Measurements from ENCODE around the gene JPT2. TPM values are rescaled to one million over a fixed set of nuclear protein-coding genes. Genes with fewer than 3 reads are reported as not detected.

The JPT2 gene, protein sequence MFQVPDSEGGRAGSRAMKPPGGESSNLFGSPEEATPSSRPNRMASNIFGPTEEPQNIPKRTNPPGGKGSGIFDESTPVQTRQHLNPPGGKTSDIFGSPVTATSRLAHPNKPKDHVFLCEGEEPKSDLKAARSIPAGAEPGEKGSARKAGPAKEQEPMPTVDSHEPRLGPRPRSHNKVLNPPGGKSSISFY
- polyA plus RNA-seq, result 10 to 100 TPM; 17.9 to 24.9 (median 19.9) TPM

DNA sequence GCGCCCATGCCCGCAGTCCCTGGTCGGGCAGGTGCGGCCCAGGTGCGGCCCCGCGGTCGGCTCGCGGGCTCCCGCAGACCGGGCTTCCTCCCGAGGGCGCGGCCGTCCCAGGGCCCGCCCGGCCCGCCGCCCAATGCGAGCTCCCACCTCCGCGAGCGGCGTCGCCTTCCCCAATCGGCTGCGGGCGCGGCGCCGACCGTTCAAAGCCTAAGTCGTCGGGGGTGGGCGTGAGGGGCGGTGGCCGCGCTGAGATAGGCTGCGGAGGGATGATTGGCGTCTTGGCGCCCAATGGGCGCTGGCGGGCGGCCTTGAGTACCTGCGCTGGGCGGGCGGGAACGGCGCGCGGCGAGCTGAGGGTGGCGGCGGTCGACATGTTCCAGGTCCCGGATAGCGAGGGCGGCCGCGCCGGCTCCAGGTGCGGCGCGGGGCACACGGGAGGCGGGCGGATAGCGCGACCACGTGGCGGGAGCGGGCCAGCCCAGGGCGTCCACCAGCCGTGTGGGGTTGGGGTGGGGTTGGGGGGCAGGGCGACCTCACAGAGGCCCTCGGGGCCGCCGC is at the start of gene JPT2:
Gene JPT2 (plus strand): TSS at position 338 of the 558 bp plus-strand sequence. CDS start 34 bp downstream, at position 372.
- no peak within 1 kb of the TSS for H3K27ac ChIP-seq (ENCODE audit: low read depth, low read length)
- 0 to 1% (median 0%) methylated on average over 76 to 79 of the region's 79 CpGs for WGBS, 3 donors

DNA sequence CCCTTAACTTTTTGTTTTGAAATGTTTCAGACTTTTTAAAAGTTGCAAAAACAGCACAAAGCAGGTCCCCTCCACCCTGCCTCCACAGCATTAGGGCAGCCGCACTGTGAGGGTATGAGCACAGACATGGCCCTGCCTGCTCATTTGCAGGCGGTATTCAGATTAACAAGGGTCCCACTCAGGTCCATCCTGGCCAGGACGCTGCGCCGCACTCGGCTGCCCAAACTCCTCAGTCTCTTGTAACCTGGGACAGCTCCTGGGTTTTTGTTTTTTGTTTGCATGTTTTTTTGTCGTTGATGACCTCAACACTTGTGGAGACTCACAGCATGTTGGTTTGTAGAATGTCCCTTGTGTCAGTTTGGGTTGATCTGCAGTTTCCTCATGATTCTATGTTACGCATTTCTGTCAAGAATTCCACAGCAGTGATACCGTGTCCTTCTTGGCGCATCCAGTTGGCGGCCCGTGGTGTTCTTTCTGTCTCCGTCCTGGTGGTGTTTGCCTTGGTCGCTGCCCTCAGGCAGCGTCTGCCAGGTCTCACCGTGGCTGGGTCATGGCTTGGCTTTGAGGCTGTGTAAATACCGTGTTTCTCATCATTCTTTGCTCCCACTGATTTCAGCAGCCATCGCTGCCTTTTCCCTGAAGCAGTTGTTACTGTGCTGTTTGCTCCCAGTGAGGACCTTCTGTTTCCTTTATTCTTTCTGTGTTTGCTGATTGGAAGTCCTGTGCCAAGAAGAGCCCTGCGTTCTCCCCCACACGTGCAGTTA is 47.4 kb upstream of the JPT2 start:
- 85 to 91% (median 89%) methylated on average over 20 of the region's 20 CpGs for whole genome bisulfite sequencing, 3 donors
- H3K27ac ChIP-seq (ENCODE audit: low read depth, low read length), result no peak overlapping the region

DNA sequence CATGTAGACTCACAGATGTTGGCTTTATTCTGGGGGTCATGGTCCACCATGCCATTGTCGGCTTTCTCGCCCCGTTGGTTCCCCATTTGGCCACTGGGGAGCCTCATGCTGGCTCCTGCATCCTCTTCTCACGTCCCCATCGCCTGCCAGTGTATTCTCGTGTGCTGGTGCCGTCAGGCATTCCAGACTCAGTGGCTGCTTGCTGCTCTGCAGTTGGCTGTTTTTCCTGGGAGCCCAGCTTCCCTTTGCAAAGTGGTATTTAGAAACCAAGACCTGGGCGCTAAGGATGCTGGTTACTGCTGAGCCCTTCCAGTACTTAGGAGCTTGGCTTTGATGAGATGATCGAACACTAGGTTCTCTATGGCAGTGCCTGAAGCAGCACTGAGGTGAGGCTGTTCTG is 46.8 kb upstream of the JPT2 start:
- H3K27ac ChIP-seq (ENCODE audit: low read depth, low read length), result no peak overlapping the region
- whole genome bisulfite sequencing, 3 donors, result 88 to 93% (median 90%) methylated on average over 9 of the region's 9 CpGs

DNA sequence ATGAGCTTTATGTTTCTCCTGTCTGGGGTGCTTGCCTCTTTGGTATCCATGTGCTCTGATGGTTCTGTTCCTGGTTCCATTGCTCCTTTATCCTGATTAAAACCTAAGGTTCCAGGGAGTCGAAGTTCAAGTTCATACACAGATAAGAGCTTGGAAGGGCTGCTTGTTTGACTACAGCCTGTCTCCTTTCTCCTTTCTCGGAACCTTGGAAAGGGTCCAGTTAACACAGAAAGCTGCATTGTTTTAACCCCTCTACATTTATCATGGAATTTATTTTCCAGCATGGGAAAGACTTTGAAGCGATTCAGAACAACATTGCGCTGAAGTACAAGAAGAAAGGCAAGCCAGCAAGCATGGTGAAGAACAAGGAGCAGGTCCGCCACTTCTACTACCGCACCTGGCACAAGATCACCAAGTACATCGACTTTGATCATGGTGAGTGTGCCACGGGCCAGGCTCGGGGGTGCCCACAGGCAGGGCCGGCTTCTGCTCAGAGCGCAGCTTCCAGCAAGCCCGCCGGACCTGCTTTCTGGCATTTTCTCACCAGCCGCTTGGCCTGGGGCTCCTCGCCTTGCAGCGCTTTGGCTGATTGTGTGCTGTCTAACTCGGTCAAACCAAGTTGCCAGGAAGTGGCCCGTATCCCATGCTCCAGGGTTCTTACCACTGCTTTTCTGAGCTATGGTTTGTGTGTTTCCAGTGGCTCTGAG is 46.0 kb upstream of the JPT2 start:
- no peak overlapping the region for H3K27ac ChIP-seq (ENCODE audit: low read depth, low read length)
- WGBS, 3 donors, result 48 to 94% (median 87%) methylated on average over 18 of the region's 18 CpGs

DNA sequence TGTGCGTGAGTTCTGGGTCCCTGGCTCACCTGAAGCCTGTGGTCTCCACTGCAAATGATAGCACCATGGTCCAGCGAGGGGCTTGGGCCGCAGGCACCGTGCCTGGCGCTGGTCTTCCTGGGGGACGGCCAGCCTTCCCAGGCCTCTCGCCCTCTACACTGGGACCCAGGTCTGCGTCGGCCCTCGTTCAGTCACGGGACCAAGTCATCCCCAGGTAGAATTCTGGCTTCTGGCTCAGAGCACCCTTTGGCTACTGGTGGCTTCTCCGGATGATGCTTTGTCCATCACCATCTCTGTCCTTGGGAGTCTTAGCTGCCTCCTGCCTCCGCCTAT is 45.5 kb upstream of the JPT2 start:
- no peak overlapping the region for H3K27ac ChIP-seq (ENCODE audit: low read depth, low read length)
- WGBS, 3 donors, result 96 to 98% (median 97%) methylated on average over 13 of the region's 13 CpGs

DNA sequence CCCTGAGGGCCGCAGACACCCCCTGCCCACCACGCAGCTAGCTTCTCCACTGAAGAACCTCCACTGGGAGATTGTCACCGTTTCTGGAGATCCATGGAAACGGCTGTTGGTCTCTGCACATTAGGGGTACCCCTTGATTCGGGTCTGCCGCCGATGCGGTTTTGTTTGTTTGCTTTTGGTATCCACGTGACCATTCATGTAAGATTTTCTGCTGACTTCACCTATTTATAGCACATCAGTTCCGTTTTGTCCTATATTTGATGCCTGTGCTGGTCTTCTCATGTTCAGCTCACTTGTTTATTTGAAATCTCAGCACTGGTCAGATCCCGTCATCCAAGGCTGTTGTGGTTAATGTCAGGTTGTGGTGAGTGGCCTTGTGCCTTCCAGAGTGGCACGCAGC is 44.8 kb upstream of the JPT2 start:
- 90 to 93% (median 92%) methylated on average over 12 of the region's 12 CpGs for WGBS, 3 donors
- no peak overlapping the region for H3K27ac ChIP-seq (ENCODE audit: low read depth, low read length)

DNA sequence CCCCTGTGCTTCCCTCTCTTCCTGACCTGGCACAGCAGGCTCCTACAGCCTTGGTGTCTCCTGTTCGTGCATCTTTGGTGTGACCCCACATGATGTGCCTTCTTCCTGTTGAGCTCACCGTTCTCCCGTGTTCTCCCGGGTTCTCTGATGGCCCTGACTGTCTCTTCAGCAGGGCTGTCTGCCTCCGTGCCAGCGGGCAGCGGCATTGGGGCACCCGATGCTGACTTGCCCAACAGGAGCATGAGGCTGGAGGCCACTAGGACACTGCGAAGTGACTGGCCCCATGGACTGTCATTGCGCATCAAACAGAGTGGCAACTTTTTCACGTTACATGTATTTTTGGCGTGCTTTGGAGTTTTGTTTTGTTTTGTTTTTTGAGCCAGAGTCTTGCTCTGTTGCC is 43.5 kb upstream of the JPT2 start:
- WGBS, 3 donors, result 94 to 97% (median 97%) methylated on average over 12 of the region's 12 CpGs
- no peak overlapping the region for H3K27ac ChIP-seq (ENCODE audit: low read depth, low read length)

DNA sequence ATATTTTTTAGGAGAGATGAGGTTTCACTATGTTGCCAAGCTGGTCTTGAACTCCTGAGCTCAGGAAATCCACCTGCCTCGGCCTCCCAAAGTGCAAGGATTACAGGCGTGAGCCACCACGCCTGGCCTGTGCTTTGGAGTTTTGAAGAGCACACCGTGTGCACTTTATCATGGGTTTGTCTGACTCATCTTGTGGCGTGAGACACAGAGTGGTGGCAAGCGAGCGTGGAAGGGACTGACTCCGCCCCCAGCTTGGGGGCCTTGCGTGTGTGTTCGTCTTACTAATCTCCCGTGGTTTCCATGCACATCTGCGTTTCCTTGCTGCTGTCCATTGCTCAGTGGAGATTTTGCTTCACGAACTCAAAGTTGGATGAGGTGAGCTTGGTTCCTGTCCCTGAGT is 43.0 kb upstream of the JPT2 start:
- 90 to 95% (median 92%) methylated on average over 13 of the region's 13 CpGs for WGBS, 3 donors
- no peak overlapping the region for H3K27ac ChIP-seq (ENCODE audit: low read depth, low read length)

DNA sequence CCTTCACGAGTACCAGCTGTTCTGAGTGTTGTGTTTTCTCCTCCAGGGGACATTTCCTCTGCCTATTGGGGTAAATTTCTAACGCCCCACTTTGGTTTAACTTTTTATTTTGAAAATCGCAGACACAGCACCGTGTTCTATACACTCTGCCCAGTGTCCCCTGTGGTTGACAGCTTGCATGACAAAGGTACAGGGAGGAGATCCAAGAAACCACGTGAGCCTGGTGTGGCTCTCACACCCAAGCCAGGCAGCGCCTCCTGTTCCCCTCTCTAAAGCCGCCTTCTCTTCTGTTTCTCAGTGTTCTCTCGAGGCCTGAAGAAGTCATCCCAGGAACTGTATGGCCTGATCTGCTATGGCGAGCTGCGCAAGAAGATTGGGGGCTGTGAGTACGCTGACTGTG is 40.6 kb upstream of the JPT2 start:
- 88 to 93% (median 89%) methylated on average over 11 of the region's 11 CpGs for WGBS, 3 donors
- H3K27ac ChIP-seq (ENCODE audit: low read depth, low read length), result no peak overlapping the region

DNA sequence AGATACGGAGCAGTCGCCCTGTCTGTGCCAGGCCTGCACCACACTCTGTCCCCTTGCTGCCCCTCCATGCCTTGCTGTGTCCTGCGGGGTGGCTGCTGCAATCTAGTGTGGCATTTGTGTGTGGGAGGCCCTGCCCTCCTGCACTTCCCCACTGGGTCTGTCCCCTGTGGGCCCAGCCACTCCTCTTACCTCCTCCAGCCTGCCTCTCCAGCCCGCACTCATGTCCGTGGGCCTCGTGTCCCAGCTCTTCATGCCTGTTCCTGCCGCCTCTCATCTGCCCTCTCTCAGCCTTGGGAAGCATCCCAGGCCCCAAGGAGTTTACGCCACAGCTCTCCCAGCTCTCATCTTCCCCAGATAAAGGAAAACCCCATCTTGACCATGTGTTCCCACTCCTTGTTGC is 39.3 kb upstream of the JPT2 start:
- 92 to 95% (median 92%) methylated on average over 8 of the region's 8 CpGs for WGBS, 3 donors
- no peak overlapping the region for H3K27ac ChIP-seq (ENCODE audit: low read depth, low read length)

DNA sequence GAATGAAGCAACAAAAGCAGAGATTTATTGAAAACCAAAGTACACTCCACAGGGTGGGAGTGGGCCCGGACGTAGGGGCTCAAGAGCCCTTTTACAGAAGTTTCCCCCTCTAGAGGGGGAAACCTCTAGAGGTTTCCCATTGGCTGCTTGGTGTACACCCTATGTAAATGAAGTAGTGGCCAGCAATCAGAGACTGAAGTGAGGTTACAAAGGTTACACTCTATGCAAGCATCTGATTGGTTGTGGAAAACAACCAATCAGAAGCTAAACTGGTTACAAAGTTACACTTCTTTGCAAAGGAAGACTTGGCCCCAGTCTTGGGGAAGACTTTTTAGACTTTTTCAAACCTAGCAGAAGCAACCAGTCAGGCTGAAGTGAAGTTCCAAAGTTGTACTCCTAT is 38.8 kb upstream of the JPT2 start:
- 87 to 90% (median 89%) methylated on average over 2 of the region's 2 CpGs for WGBS, 3 donors
- no peak overlapping the region for H3K27ac ChIP-seq (ENCODE audit: low read depth, low read length)

DNA sequence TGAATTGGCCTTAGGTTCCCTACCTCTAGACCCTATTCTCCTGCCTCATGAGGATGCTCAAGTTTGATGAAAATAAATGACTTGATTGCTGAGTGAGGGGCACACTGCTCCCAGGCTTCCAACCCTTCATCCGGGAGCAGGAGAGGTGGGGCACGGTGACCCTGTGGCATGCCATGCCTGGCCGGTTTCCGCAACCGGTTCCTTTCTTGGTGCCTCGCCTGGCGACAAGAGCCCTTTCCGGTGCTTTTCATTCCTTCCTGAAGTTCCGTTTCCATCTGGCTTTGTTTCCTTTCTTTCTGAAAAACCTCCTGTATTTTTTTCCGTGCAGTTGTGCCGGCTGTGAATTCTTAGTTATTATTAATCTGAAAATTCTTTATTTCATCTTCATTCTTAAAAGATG is 38.2 kb upstream of the JPT2 start:
- WGBS, 3 donors, result 75 to 92% (median 81%) methylated on average over 11 of the region's 11 CpGs
- no peak overlapping the region for H3K27ac ChIP-seq (ENCODE audit: low read depth, low read length)

DNA sequence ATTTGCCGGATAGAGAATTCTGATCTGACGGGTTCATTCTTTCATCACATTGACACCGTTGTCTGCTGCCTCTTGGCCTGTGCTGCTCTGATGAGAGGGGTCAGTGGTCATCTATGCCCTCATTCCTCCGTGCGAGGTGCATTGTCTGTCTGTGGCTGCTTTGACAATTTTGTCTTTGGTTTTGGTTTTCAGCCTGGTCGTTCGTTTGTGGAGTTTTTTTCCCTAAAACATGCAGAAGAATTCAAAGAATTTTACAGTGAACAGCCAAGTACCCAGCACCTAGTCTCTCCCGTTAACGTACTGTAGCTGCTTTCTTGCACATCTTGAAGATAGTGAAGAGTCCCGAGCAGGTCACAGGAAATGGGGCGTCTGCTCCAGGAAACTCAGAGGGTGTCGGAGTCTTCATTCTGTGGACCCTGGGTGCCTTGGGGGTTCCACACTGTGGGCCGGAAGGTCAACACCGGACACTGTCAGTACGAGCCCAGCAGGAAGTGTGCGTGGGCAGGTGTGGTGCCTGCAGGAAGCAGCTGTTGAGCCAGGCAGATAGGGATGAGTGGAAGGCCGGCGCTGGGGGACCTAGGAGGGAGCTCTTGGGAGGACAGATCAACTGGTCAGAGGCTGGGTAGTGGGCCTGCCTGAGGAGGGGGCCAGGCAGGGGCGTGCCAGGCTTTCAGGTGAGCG is 37.7 kb upstream of the JPT2 start:
- 63 to 84% (median 64%) methylated on average over 20 of the region's 20 CpGs for WGBS, 3 donors
- no peak overlapping the region for H3K27ac ChIP-seq (ENCODE audit: low read depth, low read length)

DNA sequence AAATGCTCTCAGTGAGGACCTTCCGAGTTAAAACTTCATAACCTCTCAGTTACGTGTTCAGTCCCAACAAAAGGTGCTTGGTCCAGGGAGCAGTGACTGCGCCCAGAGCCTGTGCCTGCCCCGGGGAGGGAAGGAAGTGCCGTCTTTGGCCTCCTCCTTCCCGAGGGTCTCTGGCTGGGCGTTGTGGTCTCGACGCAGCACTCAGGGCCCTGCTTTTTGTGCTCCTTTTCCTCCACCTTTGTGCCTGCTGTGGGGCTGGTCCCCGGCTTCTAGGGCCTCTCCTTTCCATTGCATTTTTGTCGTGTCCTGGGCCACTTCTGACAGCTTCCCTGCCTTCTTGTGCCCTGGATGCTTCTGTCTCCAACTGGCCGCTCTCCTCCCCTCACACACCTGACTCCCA is 36.8 kb upstream of the JPT2 start:
- WGBS, 3 donors, result 87 to 92% (median 92%) methylated on average over 12 of the region's 12 CpGs

DNA sequence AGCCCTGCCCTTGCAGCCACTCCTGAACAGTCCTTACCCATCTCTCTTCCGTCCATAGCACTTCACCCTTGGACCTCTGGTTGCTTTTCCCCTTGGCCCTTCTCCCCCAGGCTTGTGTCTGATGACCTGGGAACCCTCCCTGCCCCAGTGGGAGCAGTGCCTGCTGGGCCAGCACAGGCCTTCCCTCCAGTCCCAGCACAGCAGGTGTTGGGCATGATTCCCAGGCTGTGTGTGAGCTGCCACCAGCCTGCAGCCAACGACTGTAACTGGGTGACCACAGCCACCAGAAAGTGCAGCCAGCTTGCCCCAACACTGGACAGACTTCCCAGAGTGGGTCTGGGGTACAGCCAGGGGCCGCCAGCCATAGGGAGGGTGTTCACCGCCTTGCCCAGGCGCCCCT is 35.9 kb upstream of the JPT2 start:
- 79 to 91% (median 91%) methylated on average over 5 of the region's 5 CpGs for WGBS, 3 donors
- H3K27ac ChIP-seq (ENCODE audit: low read depth, low read length), result no peak overlapping the region

More for the DNA sequence above, 36.8 kb upstream of the JPT2 start:
- no peak overlapping the region for H3K27ac ChIP-seq (ENCODE audit: low read depth, low read length)

DNA sequence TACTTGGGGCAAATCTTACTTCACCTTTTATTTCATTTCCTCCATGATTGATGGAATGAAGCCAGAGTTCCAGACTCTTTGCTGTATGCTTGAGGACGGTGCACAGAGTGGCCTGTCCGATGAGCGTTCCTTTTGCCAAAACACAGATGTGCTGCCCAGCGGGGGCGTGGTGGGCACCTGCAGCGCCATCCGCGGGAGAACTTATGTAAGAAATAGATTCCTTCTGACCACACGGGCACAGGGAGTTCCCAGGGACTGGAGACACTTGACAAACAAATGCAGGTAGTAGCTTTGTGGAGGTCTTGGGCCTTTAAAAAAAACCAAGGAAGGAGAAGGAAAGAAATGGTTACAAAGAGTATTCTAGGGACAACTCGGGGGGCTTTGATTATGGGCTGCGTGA is 35.3 kb upstream of the JPT2 start:
- 90 to 92% (median 92%) methylated on average over 11 of the region's 11 CpGs for WGBS, 3 donors
- H3K27ac ChIP-seq (ENCODE audit: low read depth, low read length), result no peak overlapping the region

DNA sequence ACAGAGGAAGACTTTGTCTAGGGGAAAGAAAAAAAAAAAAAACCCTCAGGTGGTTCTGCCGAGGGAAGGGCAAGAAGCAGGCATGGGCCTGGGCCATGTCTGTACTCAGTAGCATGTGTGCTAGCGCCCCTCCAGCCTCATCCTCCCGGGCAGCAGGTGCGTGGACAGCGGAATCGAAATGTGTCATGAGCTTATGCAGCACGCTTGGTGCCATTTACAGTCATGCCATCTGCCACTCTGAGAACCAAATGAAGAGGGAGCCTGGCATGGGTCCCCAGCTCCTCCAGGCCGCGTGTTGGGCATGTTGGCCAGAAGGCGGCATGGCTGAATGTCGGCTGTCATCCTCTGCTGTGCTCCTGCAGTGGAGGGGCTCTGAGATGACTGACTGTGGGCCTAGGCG is 34.6 kb upstream of the JPT2 start:
- WGBS, 3 donors, result 95 to 97% (median 96%) methylated on average over 12 of the region's 12 CpGs
- H3K27ac ChIP-seq (ENCODE audit: low read depth, low read length), result no peak overlapping the region

DNA sequence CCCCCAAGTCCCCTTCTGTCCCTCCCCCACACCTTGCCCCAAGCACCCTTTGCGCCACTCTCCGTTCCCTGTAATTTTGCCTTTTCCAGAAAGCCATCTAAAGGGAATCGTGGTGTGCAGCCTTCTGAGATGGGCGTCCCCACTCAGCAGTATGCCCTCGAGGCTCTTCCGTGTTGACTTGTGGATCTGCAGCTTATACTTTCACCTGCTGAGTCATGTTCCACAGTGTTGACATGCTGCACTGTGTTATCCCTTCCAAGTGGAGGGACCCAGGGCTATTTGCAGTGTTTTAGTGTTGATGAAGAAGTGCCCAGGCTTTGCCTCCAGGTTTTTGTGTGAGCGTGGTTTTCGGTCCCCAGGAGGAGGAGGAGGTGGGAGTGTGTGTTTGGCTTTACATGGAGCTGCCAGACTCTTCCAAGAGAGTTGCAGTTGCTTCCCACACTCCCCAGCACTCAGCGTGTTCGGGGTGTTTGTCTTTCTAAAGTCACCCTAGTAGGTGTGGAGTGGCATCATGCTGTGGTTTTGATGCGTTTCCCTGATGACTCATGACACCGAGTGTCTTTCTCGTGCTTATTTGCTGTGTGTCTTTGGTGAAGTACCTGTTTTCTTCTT is 32.1 kb upstream of the JPT2 start:
- 58 to 81% (median 68%) methylated on average over 13 of the region's 13 CpGs for WGBS, 3 donors
- no peak overlapping the region for H3K27ac ChIP-seq (ENCODE audit: low read depth, low read length)
